Measurements from ENCODE around the gene WFDC13. TPM values are rescaled to one million over a fixed set of nuclear protein-coding genes. Genes with fewer than 3 reads are reported as not detected.

WFDC13 gene
- total RNA-seq: not detected in 2 replicates

GRCh38 chr20:45701873-45702272, at the start of gene WFDC13:
WFDC13 (plus strand) TSS chr20:45702038; CDS start chr20:45702124, 86 bp downstream.

GRCh38 chr20:45670139-45670538, 31.7 kb upstream of the WFDC13 start, which contains the start of gene WFDC11:
WFDC11 (minus strand) TSS chr20:45670239; CDS start chr20:45650600, 19,639 bp downstream.

GRCh38 chr20:45704969-45705637, 3.3 kb downstream of the WFDC13 start, which contains the start of gene WFDC10B:
WFDC10B (minus strand) TSS chr20:45705019; CDS start chr20:45685992, 19,027 bp downstream.

GRCh38 chr20:45722047-45722446, 20.2 kb downstream of the WFDC13 start, which contains the start of gene SPINT4:
SPINT4 (plus strand) TSS chr20:45722347; CDS start chr20:45722368, 21 bp downstream.

Small RNAs within 50 kb of the gene (small RNA-seq; reads per million reads assigned to genes)
- 1.4 reads per million, percentile 71 among the genes with 10 or more reads in this experiment for gene MIR3617
- gene SPINT5P: not detected

Other genes starting within 250 kb of the WFDC13 start
- not detected in 2 replicates for gene WFDC2, start 232.3 kb upstream of the WFDC13 start, total RNA-seq
- gene SPINT3, start 186.4 kb upstream of the WFDC13 start, total RNA-seq: not detected in 2 replicates
- not detected in 2 replicates for gene WFDC6, start 162.6 kb upstream of the WFDC13 start, total RNA-seq
- not detected in 2 replicates for gene EPPIN, start 154.6 kb upstream of the WFDC13 start, total RNA-seq
- not detected in 2 replicates for gene WFDC8, start 122.8 kb upstream of the WFDC13 start, total RNA-seq
- 0.73 TPM in 1 of 2 replicates, not detected in the other for gene WFDC10A, start 72.3 kb upstream of the WFDC13 start, total RNA-seq
- gene WFDC9, start 70.8 kb upstream of the WFDC13 start, total RNA-seq: not detected in 2 replicates
- gene WFDC11, start 31.8 kb upstream of the WFDC13 start, total RNA-seq: not detected in 2 replicates
- not detected in 2 replicates for gene WFDC10B, start 3.0 kb downstream of the WFDC13 start, total RNA-seq
- gene SPINT4, start 20.3 kb downstream of the WFDC13 start, total RNA-seq: not detected in 2 replicates
- gene WFDC3, start 89.8 kb downstream of the WFDC13 start, total RNA-seq: 0.20 and 0.73 TPM in 2 replicates
- 13.5 and 15.4 TPM in 2 replicates for gene DNTTIP1, start 89.9 kb downstream of the WFDC13 start, total RNA-seq
- gene UBE2C, start 110.6 kb downstream of the WFDC13 start, total RNA-seq: 31.2 and 36.4 TPM in 2 replicates
- 0.73 TPM in 1 of 2 replicates, not detected in the other for gene TNNC2, start 125.3 kb downstream of the WFDC13 start, total RNA-seq
- 87.6 and 101 TPM in 2 replicates for gene SNX21, start 131.8 kb downstream of the WFDC13 start, total RNA-seq
- 25.6 and 30.1 TPM in 2 replicates for gene ACOT8, start 155.4 kb downstream of the WFDC13 start, total RNA-seq
- gene ZSWIM3, start 155.6 kb downstream of the WFDC13 start, total RNA-seq: 3.9 and 4.8 TPM in 2 replicates
- gene ZSWIM1, start 179.2 kb downstream of the WFDC13 start, total RNA-seq: 10.4 and 11.0 TPM in 2 replicates
- 1.4 and 1.5 TPM in 2 replicates for gene SPATA25, start 185.6 kb downstream of the WFDC13 start, total RNA-seq
- gene NEURL2, start 189.2 kb downstream of the WFDC13 start, total RNA-seq: 2.6 and 2.7 TPM in 2 replicates
- gene CTSA, start 189.3 kb downstream of the WFDC13 start, total RNA-seq: 90.1 and 95.2 TPM in 2 replicates
- 6.6 and 33.1 TPM in 2 replicates for gene PLTP, start 210.1 kb downstream of the WFDC13 start, total RNA-seq
- gene PCIF1, start 232.6 kb downstream of the WFDC13 start, total RNA-seq: 10.7 and 11.3 TPM in 2 replicates